ENCODE results near the gene MYO1F.

DNA sequence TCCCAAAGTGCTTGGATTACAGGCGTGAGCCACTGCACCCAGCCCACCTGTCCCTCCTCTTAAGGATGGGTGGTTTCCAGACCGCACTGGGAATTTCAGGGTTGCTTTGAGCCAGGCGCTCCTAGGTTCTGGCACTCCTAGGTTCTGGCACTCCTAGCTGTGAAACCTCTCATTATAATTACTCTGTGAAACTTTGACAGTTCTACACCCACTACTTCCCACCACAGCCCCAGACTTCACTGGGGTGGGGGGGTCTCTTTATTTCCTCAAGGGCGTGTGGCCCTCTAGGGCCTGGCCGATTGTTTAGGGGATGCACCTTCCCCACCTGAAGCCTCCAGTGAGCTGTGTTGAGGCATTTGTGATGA, 35.5 kb upstream of the MYO1F start:
- TF ChIP-seq, protein P1, sequence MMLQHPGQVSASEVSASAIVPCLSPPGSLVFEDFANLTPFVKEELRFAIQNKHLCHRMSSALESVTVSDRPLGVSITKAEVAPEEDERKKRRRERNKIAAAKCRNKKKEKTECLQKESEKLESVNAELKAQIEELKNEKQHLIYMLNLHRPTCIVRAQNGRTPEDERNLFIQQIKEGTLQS (IDR thresholded peaks at IDR 0.05; ENCODE audit: borderline replicate concordance, extremely low read depth, low read depth, low read length) = no peak
- TF ChIP-seq, protein P2, sequence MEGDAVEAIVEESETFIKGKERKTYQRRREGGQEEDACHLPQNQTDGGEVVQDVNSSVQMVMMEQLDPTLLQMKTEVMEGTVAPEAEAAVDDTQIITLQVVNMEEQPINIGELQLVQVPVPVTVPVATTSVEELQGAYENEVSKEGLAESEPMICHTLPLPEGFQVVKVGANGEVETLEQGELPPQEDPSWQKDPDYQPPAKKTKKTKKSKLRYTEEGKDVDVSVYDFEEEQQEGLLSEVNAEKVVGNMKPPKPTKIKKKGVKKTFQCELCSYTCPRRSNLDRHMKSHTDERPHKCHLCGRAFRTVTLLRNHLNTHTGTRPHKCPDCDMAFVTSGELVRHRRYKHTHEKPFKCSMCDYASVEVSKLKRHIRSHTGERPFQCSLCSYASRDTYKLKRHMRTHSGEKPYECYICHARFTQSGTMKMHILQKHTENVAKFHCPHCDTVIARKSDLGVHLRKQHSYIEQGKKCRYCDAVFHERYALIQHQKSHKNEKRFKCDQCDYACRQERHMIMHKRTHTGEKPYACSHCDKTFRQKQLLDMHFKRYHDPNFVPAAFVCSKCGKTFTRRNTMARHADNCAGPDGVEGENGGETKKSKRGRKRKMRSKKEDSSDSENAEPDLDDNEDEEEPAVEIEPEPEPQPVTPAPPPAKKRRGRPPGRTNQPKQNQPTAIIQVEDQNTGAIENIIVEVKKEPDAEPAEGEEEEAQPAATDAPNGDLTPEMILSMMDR (IDR thresholded peaks at IDR 0.05 in 2 of 3, conservative IDR thresholded peaks at IDR 0.05 in 1 of 3; ENCODE audit: control insufficient read depth in 2 of 3, extremely low read depth in 1 of 3, insufficient read depth in 1 of 3, low read depth in 3 of 3, low read length in 3 of 3) = no peak
- TF ChIP-seq NFYA (IDR thresholded peaks at IDR 0.05; ENCODE audit: borderline replicate concordance, low read depth, low read length) = no peak
- TF ChIP-seq SUPT20H (IDR thresholded peaks at IDR 0.05; ENCODE audit: borderline replicate concordance, control insufficient read depth, low read depth, low read length) = no peak
- TF ChIP-seq RBBP5 (conservative IDR thresholded peaks at IDR 0.05) = no peak
- no peak for TF ChIP-seq TARDBP (IDR thresholded peaks at IDR 0.05; ENCODE audit: borderline replicate concordance)
- TF ChIP-seq, protein P3, sequence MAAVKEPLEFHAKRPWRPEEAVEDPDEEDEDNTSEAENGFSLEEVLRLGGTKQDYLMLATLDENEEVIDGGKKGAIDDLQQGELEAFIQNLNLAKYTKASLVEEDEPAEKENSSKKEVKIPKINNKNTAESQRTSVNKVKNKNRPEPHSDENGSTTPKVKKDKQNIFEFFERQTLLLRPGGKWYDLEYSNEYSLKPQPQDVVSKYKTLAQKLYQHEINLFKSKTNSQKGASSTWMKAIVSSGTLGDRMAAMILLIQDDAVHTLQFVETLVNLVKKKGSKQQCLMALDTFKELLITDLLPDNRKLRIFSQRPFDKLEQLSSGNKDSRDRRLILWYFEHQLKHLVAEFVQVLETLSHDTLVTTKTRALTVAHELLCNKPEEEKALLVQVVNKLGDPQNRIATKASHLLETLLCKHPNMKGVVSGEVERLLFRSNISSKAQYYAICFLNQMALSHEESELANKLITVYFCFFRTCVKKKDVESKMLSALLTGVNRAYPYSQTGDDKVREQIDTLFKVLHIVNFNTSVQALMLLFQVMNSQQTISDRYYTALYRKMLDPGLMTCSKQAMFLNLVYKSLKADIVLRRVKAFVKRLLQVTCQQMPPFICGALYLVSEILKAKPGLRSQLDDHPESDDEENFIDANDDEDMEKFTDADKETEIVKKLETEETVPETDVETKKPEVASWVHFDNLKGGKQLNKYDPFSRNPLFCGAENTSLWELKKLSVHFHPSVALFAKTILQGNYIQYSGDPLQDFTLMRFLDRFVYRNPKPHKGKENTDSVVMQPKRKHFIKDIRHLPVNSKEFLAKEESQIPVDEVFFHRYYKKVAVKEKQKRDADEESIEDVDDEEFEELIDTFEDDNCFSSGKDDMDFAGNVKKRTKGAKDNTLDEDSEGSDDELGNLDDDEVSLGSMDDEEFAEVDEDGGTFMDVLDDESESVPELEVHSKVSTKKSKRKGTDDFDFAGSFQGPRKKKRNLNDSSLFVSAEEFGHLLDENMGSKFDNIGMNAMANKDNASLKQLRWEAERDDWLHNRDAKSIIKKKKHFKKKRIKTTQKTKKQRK (IDR thresholded peaks at IDR 0.05; ENCODE audit: low read depth, low read length) = no peak
